GM18498 (cell line): ENCODE results near the gene TINCR.
"Not testable (repeated sequence)": the region's sequence is repeated elsewhere in the genome, so short reads cannot be mapped to it uniquely, and the experiment has no call there.

Source experiments
- ATAC-seq: cut with Tn5 transposase; IDR thresholded peaks from one replicate; pipeline ENCODE4 v1.9.1; 2021; ENCODE audit warnings: mild to moderate bottlenecking, moderate library complexity; ENCODE audit not compliant: unreplicated experiment

Gene TINCR

DNA sequence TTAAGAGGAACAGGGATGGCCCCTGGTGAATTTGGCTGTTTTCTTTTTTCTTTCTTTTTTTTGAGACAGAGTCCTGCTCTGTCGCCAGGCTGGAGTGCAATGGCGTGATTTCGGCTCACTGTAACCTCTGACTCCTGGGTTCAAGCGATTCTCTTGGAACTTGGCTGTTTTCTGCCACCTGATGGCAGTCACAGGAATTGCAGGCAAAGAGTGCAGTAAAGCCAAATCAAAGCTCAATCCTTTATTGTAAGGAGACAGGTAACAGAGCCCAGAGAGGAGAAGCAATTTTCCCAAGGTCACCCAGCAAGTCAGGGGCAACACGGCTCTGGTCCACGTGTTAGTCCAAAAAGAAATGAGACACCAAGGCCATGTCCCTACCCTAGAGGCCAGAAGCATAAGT is 6.2 kb downstream of the TINCR start:
- ATAC-seq = no peak

DNA sequence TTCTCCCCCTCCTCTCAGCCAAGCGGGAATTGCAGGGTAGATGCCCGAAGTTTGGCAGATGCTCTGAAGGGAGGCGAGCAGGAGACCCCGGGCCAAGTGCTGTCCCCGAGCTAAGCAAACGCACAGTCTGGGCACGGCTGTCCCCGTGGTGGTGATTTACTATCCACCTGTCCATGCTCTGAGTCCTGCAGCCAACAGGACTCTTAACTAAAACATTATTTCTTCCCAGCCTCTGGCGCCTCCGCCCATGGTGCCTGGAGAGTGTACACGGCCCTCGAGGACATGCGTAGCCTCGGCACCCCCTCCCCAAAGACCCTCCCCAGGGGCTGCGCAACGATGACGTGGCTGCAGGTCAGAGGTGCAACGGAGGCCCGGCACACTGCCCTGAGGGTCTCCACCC is 7.6 kb downstream of the TINCR start:
- ATAC-seq = no peak

DNA sequence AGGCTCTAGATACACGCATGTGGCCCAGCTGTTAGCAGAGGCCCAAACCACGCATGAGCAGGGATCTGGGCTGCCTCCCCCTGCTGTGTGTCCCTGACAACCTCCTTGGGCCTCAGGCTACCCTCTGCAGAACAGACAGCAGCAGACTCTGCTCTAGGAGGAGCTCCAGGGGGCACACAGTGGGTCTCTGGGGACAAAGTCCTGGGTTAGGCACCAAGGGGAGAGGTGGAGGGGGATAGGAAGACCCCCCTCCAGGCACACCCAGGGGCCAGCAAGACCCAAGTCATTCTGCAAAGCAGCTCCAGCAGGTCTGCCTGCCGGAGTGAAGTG is 8.0 kb downstream of the TINCR start:
- no peak for ATAC-seq

DNA sequence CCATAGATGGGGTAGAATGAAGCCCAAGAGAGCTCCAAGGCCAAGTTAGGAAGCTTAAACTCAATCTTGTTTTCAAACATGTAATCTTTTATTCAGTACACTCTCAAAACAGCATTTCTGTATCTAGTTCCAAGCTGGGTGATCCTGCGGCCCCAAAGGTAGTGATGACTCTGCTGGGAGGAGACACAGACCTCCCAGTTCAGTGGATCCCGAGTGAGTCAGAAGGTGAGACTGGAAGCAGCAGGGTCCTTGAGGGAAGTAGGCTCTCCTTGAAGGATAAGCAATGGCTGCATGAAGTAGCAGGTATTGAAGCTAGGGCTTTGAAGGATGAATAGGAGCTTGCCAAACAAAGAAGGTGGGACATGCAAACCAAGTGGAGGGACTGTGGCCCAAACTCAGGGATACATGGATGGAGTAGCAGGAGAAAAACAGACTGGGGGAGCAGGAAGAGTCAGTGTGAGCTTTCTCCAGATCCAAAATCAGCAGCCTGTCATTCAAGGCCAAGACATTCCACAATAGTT is 9.6 kb downstream of the TINCR start:
- no peak for ATAC-seq

DNA sequence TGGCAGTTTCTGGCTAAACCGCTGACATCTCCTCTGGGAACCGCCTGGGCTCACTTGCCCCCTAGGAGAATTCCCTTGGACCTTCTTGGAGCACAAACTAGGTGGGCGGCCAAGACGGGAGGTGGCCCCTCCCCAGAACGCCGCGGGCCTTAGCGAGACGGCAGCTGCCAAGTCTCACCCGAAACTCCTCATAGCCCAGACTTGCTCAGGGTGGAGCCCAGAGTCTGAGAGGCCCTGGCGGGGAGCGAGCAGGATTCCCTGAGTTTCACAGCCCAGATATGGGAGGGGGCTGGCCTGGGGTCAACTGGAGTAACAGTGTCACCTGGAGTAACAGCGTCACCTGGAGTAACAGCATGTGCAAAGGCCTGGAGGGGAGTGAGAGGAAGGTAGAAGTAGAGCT is 10.1 kb downstream of the TINCR start:
- no peak for ATAC-seq

DNA sequence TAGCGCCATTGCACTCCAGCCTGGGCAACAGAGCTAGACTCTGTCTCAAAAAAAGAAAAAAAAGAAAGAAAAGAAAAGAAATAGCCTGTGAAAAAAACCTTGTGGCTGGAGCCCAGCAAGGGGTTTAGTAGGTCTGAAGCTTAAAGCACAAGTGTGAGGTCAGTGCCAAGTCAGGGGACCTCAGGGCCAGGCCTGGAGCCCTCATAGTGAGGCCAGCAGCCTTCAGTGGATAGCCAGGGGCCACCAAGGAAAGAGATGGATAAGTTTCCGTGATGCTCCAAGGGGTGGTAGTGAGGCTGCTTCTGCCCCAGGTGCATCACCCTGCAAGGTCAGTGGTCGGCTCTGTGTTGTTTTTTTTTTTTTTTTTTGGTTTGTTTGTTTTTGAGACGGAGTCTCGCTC is 12.9 kb downstream of the TINCR start:
- no peak for ATAC-seq

DNA sequence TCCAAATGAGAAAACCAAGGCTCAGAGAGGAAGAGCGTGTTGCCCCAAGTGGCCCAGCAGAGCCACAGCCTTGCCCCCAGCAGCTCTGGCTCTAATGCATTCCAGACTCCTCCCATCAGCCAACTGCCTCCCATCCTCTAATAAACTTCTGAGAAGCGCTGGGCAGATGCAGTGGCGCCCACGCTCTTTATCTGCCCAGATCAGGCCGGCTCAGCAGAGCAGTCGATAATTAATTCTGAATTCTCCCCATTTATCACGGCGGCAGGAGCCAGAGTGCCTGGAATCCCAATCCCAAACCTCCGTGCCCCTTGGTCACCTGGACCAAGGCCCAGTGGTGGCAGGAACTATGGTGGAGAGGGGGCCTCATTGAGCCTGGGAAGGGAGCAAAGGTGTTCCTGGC is 13.9 kb downstream of the TINCR start:
- ATAC-seq = no peak

DNA sequence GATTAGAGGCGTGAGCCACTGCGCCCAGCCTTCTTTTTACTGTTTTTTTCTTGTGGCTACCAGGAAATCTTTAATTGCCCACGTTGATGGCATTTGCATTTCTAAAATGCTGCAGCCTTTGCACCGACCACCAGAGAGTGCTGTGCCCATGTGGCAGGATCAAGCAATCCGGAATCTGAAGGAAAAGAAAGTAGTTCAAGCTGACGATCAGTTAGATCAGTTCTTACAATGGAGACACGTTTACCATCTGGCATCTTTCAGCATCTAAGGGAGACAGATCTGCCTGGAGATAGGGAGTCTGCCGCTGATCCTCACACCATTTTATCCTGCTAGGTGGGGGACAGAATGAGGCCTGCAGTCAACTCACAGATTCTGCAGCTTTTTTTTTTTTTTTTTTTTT is 19.9 kb downstream of the TINCR start:
- ATAC-seq = no peak

DNA sequence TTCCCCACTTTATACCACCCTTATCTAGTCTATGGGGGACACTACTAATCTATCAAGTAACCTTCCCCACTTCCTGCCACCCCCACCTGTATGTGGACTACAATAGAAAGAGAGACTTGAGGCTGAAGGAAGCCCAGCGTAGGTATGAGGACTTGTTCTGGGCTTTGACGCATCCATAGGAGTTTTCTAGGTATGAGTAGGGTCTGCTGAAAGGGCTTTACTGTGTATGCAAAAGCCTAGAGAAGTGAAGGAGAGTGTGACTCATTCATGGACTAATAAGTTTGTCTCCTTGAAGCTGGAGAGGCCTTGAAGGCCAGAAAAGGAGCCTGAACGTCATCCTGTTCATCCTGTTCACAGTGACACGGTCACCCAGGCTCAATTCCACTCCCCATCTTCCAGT is 21.8 kb downstream of the TINCR start:
- no peak for ATAC-seq

DNA sequence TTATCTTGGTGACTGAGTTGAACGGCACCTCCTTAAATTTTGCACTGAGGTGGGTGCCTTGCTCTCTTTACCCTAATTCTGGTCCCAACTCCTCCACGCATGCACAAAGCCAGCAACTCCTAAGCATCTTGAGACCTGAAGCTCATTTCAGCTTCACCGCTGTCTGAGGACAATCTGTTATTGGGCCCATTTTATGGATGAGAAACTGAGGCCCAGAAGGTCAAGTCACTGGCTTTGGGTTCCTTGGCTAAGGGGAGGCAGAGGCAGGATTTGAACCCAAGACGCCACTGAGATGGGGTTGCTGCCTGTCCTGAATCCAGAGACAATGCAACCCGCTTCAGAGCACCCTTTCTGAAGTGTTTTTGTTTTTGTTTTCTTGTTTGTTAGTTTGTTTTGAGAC is 22.7 kb downstream of the TINCR start:
- no peak for ATAC-seq

DNA sequence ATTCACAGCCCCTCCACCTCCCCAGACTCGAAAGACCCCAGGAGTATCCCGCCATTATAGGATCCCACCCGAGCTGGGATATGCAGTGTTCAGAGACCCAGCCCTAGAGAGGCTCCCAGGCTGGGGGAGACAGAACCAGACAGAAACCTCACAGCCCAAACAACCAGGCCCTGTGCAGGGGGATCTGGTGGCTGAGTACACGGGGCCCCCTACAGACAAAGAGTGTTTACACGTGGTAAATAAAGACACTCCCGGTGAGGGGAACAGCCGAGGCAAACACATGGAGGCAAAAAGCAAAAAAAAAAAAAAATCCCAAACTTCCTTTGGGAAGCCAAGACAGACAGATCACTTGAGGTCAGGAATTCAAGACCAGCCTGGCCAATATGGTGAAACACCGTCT is 25.1 kb downstream of the TINCR start:
- ATAC-seq = no peak

DNA sequence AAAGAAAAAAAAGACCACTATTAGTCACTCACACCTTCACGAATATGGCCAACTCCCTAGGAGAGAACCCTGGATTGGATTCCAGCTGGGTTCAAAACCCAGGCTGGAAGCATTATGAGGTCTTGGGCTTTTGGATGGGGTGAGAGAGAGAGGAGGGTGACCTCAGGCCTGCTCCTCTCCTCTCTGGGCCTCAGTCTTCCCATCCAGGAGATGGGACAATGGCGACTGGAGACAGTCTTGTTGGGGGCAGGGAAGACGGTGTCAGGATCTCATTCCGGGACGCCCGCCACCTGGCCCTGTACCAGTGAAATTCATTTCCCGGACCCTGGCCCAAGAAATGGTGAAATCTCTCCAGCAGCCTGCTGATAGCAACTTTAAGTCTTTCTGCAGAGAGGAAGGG is 26.3 kb downstream of the TINCR start:
- ATAC-seq = no peak

DNA sequence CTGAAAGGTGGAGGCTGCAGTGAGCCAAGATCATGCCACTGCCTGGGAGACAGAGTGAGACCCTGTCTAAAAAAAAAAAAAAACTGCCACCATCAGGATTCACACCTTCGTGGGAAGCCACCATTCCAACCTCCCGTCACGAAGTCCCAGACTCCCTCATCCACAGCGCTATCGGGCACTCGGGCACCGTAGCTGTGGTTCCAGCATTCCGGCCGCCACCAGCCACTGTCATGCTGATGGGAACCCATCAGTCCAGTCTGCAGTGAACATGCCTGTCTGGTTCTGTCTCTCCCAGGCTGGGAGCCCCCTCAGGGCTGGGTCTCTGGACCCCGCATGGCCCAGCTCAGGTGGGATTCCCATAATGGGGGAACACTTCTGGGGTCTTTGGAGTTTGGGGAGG is 27.5 kb downstream of the TINCR start:
- no peak for ATAC-seq

DNA sequence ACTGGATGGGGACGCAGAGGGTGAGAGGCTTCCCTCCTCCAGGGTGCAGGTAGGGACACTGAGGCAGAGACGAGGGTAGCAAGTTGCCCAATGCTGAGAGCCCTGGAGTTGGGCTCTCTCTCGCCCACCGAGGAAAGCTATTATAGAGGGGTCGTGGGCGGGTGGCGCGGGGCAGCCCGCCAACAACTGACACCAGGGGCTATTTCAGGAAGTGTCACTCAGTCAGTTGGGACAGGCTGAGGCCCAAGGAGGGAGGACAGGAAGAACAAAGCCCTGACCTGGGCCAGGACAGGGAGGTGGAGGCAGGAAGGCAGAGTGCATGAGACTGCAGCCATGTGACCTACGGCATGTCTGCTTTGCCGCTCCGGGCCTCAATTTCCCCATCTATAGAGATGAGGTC is 29.9 kb downstream of the TINCR start:
- no peak for ATAC-seq

DNA sequence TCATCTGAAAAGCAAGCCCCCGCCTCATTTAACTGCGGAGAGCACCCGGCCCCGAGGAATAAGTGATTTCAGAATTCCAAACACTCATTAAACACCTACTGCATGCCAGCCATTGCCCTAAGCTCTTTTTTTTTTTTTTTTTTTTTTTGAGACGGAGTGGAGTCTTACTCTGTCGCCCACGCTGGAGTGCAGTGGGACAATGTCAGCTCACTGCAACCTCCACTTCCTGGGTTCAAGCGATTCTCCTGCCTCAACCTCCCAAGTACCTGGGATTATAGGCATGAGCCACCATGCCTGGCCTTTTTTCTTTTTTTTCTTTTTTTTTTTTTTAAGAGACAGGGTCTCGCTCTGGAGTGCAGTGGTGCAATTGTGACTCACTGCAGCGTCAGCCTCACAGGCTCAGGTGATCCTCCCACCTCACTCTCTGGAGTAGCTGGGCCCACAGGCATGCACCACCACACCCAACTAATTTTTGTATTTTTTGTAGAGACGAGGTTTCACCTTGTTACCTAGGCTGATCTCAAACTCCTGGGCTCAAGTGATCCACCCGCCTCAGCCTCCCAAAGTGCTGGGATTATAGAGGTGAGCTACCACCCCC is 30.7 kb downstream of the TINCR start:
- ATAC-seq = not testable (repeated sequence)

DNA sequence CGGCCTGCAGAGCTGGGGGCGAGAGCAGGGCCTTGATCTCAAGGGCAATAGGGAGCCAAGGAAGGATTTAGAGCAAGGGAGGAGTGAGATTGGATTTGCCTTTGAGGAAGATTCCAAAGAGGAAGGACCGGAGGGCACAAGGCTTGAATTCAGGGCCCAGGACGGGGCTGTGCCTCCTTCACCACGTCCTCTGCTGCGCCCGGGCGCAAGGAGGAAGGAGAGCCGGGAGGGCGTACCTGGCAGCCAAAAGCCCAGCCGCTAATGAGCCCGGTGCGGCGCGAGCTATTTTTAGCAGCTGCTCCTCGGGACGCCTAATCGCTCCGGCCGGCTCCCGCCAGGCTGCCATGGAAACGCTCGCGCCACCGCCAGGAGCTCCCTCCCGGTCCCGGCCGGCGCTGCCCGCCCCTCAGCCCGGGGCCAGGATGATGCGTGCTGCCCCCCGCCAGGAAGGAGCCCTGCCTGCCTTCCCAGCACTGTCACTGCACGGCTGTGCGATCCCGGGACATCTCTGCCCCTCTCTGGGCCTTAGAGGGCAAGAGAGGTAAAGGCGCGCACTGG is 31.3 kb downstream of the TINCR start:
- no peak for ATAC-seq

DNA sequence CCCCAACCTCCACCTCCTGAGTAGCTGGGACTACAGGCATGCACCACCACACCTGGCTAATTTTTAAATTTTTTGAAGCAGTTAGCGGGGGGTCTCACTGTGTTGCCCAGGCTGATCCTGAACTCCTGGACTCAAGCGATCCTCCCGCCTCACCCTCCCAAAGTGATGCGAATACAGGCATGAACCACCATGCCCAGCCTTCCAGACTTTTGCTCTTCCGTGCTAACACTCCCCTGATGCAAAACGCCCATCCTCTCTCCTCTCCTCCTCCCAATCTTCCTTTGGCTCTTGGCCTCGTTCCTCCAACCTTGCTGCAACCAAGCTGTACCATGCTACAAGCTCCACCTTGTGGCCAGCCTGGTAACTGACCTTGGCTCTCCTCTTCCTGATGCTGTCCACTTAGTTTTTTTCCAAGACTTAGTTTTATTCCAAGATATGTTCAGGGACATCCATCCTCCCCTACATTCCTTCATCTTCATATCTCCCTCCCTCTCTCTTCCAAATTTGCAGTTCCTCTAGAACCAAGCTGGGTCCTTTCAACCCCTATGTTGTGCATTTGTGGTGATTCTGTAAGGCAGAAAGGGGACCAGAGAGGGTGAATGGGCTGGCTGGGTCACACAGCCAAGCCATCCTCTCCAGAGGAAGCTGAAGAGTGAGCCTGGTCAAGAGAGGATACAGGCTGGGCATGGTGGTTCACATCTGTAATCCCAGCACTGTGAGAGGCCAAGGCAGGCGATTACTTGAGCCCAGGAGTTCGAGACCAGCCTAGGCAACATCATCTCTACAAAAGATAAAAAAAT is 32.8 kb downstream of the TINCR start:
- ATAC-seq = no peak

DNA sequence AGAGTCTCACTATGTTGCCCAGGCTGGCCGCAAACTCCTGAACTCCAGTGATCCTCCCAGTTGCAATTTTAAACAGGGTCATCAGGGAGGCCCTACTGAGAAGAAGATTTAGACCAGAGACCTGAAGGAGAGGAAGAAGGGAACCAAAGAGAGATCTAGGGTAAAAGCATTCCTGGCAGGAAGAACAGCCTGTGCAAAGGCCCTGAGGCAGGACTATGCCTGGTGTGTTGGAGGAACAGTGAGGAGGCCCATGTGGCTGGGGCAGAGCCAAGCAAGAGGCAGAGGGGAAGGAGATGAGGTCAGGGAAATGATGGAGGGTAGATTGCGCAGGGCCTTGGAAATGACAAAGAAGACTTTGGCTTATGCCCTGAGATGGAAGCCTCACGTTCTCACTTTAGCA is 34.5 kb downstream of the TINCR start:
- no peak for ATAC-seq

DNA sequence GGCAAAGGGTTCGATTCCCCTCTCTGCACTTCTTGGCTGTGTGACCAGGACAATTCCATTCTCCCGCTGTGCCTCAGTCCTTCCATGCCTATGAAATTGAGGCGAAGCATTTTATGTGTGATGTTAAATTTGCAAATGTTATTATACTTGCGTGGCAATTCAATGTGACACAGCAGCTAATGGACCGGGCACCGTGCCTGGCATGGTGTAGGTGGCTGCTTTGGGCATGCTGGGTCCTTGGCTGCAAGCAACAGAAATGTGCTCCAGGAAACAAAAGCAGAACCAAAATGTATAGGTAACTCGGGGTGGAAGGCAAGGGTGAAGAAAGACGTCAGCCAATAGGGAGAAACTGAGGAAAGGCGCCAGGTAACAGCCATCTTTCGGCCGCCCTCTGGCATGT is 37.1 kb downstream of the TINCR start:
- ATAC-seq = no peak

DNA sequence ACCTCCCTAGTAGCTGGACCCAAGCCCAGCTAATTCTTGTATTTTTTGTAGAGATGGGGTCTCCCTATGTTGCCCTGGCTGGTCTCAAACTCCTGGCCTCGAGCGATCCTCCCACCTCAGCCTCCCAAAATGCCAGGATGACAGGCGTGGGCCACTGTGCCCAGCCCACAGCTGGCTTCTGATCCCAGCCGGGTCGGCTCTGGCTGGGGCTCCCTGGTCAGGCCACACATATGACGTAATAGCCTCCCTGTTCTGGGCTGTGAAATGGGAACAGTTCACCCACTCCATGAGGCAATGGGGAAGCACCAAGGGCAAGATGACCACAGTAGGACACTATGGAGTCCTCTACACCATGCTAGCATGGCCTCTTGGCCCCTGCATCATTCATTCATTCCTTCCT is 41.1 kb downstream of the TINCR start:
- no peak for ATAC-seq

DNA sequence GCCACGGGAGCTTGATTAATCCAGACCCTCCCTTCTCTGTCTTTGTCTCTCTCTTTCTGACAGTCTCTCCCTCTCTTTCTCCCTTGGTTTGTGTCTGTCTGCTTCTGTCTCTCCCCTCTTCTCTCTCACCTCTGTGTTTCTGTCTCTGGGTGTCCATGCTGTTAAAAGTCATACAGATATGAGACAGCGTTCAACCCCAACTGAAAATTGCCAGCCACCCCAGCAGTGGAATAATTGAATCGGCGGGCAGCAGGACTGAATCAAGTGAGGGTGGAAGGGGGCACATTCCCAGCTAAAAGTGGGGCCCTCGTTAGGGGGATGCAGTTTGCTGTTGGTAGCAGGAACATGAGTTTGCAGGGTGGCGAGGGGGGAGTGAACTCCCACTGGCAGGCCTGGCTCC is 43.7 kb downstream of the TINCR start:
- no peak for ATAC-seq

DNA sequence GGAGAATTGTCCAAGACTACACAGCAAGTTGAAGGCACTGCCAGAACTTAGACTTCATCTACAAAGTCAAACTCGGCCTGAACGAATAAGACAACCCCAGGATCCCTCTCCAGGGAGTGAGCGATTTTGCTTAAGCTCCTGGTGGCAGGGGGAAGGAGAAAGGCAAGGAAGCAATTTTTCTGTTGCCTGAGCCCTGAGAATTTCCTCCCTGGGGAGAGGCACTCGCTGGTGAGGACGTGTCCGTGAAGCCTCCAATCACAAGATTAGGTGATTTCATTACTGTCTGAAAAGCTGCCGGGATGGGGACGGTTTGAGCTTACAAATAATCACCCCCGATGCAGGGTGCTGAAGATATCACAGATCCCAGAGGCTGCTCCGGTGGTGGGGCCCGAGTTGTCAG is 45.6 kb downstream of the TINCR start:
- ATAC-seq = no peak

DNA sequence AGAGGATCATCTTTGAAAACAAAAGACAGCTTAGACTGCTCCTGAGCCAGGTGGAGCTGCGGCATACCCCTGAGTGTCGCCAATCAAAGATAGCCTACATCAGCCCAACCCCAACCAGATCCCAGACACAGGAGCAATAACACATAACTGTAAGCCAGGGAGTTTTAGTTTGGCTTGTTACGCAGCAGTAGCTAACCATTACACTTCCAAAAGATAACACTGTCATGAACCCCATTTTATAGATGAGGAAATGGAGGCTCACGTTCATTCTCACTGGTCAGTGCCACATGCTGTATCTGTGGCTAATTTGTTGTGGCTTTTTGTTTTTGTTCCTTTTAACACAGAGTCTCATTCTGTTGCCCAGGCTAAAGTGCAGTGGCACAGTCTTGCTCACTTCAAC is 47.3 kb downstream of the TINCR start:
- no peak for ATAC-seq
